Esophagus muscularis mucosa (tissue), 4 donors: Measurements from ENCODE around the gene PRSS36.

Experiments used
- CTCF ChIP-seq, 3 experiments: fragments of 200-600 bp in 2 of 3; fragments of 450-650 bp in 1 of 3; sonication (generic) in 2 of 3; IDR thresholded peaks; one replicate each; pipeline ENCODE4 v1.5.1; 2017 to 2019; ENCODE audit warnings: antibody characterized with exemption in 3 of 3, mild to moderate bottlenecking in 2 of 3, moderate library complexity in 1 of 3
- EP300 ChIP-seq: sonication (generic); formaldehyde crosslinking; IDR thresholded peaks from one replicate; pipeline ENCODE4 v1.6.1; 2017; ENCODE audit warnings: antibody characterized with exemption
- POLR2A ChIP-seq: fragments of 450-650 bp; IDR thresholded peaks from one replicate; pipeline ENCODE4 v1.6.1; 2017; ENCODE audit warnings: antibody characterized with exemption, moderate library complexity, mild to moderate bottlenecking, low read depth

- no peak for TF ChIP-seq POLR2A
- TF ChIP-seq CTCF (IDR thresholded peaks at IDR 0.05) = no peak
- no peak for TF ChIP-seq EP300
Observed at GRCh38 chr16:31135535-31136286, 14.2 kb downstream of the PRSS36 start, which contains the start of gene PRSS8.
